Mucosa of stomach (tissue), 1 donor: Measurements from ENCODE around the gene CNPY3.
"Not testable (repeated sequence)": the region's sequence is repeated elsewhere in the genome, so short reads cannot be mapped to it uniquely, and the experiment has no call there.

Source experiments
- H3K27me3 ChIP-seq: one replicate; pipeline ENCODE4 v1.7.0; 2013; ENCODE audit warnings: mild to moderate bottlenecking, low read length; ENCODE audit not compliant: control insufficient read depth, insufficient read depth
- H3K36me3 ChIP-seq: one replicate; pipeline ENCODE4 v1.7.0; 2013; ENCODE audit warnings: low read length; ENCODE audit not compliant: control insufficient read depth, insufficient read depth
- H3K4me1 ChIP-seq: one replicate; pipeline ENCODE4 v1.7.0; 2013; ENCODE audit warnings: mild to moderate bottlenecking, low read length; ENCODE audit not compliant: control insufficient read depth, insufficient read depth
- H3K4me3 ChIP-seq: one replicate; pipeline ENCODE4 v1.7.0; 2013; ENCODE audit warnings: low read length
- H3K9ac ChIP-seq: one replicate; pipeline ENCODE4 v1.7.0; 2013; ENCODE audit warnings: mild to moderate bottlenecking, low read length, moderate library complexity
- H3K9me3 ChIP-seq: one replicate; pipeline ENCODE4 v1.7.0; 2013; ENCODE audit warnings: mild to moderate bottlenecking, low read length, moderate library complexity; ENCODE audit not compliant: control insufficient read depth
- donor health status: Pancreatic carcinoma.

Gene CNPY3

GRCh38 chr6:42928986-42929820, at the start of gene CNPY3:
CNPY3 (plus strand) TSS chr6:42929480; CDS start chr6:42929571, 91 bp downstream.
- peak within 1 kb of the TSS; percentile 33 for H3K9ac ChIP-seq
- peak within 1 kb of the TSS; percentile 16 for H3K4me3 ChIP-seq
- H3K27me3 ChIP-seq = no peaks in the 10 kb centered on the region
- no peaks in the 10 kb centered on the region for H3K36me3 ChIP-seq
- H3K9me3 ChIP-seq = no peaks in the 10 kb centered on the region
- peaks cover 26% of the 10 kb centered on the region for H3K4me1 ChIP-seq

GRCh38 chr6:42880240-42880817, 49.0 kb upstream of the CNPY3 start:
- not testable (repeated sequence) for H3K4me1 ChIP-seq, H3K27me3 ChIP-seq, H3K9me3 ChIP-seq, H3K36me3 ChIP-seq
- H3K9ac ChIP-seq = peak overlapping the region; percentile 90
- H3K4me3 ChIP-seq = peak overlapping the region; percentile 69

GRCh38 chr6:42880871-42881270, 48.4 kb upstream of the CNPY3 start:
- H3K4me1 ChIP-seq, H3K27me3 ChIP-seq, H3K9me3 ChIP-seq, H3K36me3 ChIP-seq: not testable (repeated sequence)
- peak overlapping the region; percentile 90 for H3K9ac ChIP-seq
- peak overlapping the region; percentile 69 for H3K4me3 ChIP-seq

GRCh38 chr6:42885702-42886101, 43.6 kb upstream of the CNPY3 start:
- Histone ChIP-seq H3K9ac (no peak overlapping the region), H3K4me3 (no peak overlapping the region), H3K27me3 (no peaks in the 10 kb centered on the region), H3K9me3 (no peaks in the 10 kb centered on the region), H3K36me3 (no peaks in the 10 kb centered on the region), H3K4me1 (peaks cover 8% of the 10 kb centered on the region)

GRCh38 chr6:42888201-42888600, 41.1 kb upstream of the CNPY3 start:
- not testable (repeated sequence) for H3K9ac ChIP-seq, H3K4me3 ChIP-seq, H3K4me1 ChIP-seq, H3K36me3 ChIP-seq, H3K27me3 ChIP-seq, H3K9me3 ChIP-seq

GRCh38 chr6:42889815-42890214, 39.5 kb upstream of the CNPY3 start:
- peak overlapping the region; percentile 86 for H3K9ac ChIP-seq
- H3K36me3 ChIP-seq = no peaks in the 10 kb centered on the region
- no peaks in the 10 kb centered on the region for H3K27me3 ChIP-seq
- H3K4me1 ChIP-seq = peaks cover 8% of the 10 kb centered on the region
- no peaks in the 10 kb centered on the region for H3K9me3 ChIP-seq
- H3K4me3 ChIP-seq = peak overlapping the region; percentile 82

- H3K4me1 ChIP-seq = peaks cover 8% of the 10 kb centered on the region
- H3K9ac ChIP-seq = peak overlapping the region; percentile 86
- no peaks in the 10 kb centered on the region for H3K36me3 ChIP-seq
- no peaks in the 10 kb centered on the region for H3K27me3 ChIP-seq
- peak overlapping the region; percentile 82 for H3K4me3 ChIP-seq
- no peaks in the 10 kb centered on the region for H3K9me3 ChIP-seq
Observed at GRCh38 chr6:42890311-42891198, 38.7 kb upstream of the CNPY3 start.

- no peaks in the 10 kb centered on the region for H3K36me3 ChIP-seq
- peaks cover 8% of the 10 kb centered on the region for H3K4me1 ChIP-seq
- H3K9me3 ChIP-seq = no peaks in the 10 kb centered on the region
- peak overlapping the region; percentile 82 for H3K4me3 ChIP-seq
- H3K27me3 ChIP-seq = no peaks in the 10 kb centered on the region
- peak overlapping the region; percentile 86 for H3K9ac ChIP-seq
Observed at GRCh38 chr6:42891199-42891722, 38.0 kb upstream of the CNPY3 start.

- H3K27me3 ChIP-seq, H3K9ac ChIP-seq, H3K9me3 ChIP-seq: not testable (repeated sequence)
Observed at GRCh38 chr6:42894041-42894828, 35.0 kb upstream of the CNPY3 start.

GRCh38 chr6:42896178-42896719, 33.0 kb upstream of the CNPY3 start:
- Histone ChIP-seq H3K9me3 (no peaks in the 10 kb centered on the region), H3K4me3 (no peak overlapping the region), H3K36me3 (no peaks in the 10 kb centered on the region), H3K27me3 (no peaks in the 10 kb centered on the region), H3K9ac (no peak overlapping the region), H3K4me1 (peaks cover 3% of the 10 kb centered on the region)

More at GRCh38 chr6:42894041-42894828, 35.0 kb upstream of the CNPY3 start:
- H3K4me1 ChIP-seq, H3K36me3 ChIP-seq, H3K4me3 ChIP-seq: not testable (repeated sequence)

GRCh38 chr6:42898891-42899361, 30.4 kb upstream of the CNPY3 start:
- Histone ChIP-seq H3K36me3 (no peaks in the 10 kb centered on the region), H3K27me3 (no peaks in the 10 kb centered on the region), H3K9me3 (no peaks in the 10 kb centered on the region), H3K4me3 (no peak overlapping the region), H3K9ac (no peak overlapping the region), H3K4me1 (no peaks in the 10 kb centered on the region)
